Measurements from ENCODE around the gene PLEKHA4. TPM values are rescaled to one million over a fixed set of nuclear protein-coding genes. Genes with fewer than 3 reads are reported as not detected.

The PLEKHA4 gene
- total and polyA plus RNA-seq, 2 of the 13 experiments (the other 11 are each of a cell fraction or from before 2014, with no cell fraction given): 4.8 to 6.0 TPM

DNA sequence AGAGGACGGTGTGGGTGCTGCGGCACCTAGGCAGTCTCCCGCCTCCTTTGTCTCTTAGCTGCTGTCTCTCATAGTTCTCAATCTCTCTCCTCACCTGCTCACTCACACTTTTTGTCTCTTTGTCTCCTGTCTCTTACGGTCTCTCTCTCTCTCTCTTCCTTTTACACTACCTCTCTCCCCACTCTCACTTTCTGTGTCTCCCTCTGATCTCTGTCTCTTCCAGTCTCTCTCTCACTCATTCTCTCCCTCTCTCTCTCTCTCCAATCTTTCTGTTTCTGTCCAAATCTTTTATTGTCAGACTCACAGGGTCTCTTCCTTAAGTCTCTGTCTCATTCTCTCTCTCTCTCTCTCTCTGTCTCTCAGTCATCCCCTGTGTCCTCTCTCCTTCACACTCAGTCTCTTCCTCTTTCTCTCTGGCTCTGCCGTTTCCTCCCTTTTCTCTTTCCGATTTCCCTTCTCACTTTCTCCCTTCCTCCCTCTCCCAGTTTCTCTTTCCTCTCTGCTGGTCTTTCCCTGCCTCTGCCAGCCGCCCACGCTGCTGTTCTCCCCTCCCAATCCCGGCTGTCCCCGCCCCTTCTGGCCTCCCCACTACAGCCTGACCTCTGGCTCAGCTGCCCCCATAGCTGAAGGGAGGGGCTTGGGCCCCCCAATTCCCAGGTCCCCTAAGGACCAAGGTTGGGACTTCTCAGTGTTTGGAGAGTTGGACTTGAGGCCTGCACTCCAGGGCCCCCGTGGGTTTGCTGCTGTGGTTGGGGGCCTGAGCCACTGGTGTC lies at the start of gene PLEKHA4 (continued):
- no peak for TF ChIP-seq ZNF564 (CRISPR knock-in tag; IDR thresholded peaks at IDR 0.05)
- TF ChIP-seq SKI (IDR thresholded peaks at IDR 0.05; ENCODE audit: partially characterized antibody): no peak
- TF ChIP-seq POLR2A (IDR thresholded peaks at IDR 0.05; ENCODE audit: insufficient read depth in 1 of 2, low read depth in 2 of 2, low read length in 2 of 2): 0 out of 4 replicates have a peak, but pooled peaks of 1 of the 2 experiments have one; percentile 26
- no peak for TF ChIP-seq MED13 (CRISPR knock-in tag; IDR thresholded peaks at IDR 0.05)
- TF ChIP-seq ZZZ3 (CRISPR knock-in tag; IDR thresholded peaks at IDR 0.05; ENCODE audit: borderline replicate concordance): no peak
- TF ChIP-seq, protein P1, sequence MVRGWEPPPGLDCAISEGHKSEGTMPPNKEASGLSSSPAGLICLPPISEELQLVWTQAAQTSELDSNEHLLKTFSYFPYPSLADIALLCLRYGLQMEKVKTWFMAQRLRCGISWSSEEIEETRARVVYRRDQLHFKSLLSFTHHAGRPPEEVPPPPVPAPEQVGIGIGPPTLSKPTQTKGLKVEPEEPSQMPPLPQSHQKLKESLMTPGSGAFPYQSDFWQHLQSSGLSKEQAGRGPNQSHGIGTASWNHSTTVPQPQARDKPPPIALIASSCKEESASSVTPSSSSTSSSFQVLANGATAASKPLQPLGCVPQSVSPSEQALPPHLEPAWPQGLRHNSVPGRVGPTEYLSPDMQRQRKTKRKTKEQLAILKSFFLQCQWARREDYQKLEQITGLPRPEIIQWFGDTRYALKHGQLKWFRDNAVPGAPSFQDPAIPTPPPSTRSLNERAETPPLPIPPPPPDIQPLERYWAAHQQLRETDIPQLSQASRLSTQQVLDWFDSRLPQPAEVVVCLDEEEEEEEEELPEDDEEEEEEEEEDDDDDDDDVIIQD (CRISPR knock-in tag; IDR thresholded peaks at IDR 0.05; ENCODE audit: low read depth): no peak
- TF ChIP-seq MAF1 (CRISPR knock-in tag; IDR thresholded peaks at IDR 0.05; ENCODE audit: borderline replicate concordance): no peak
- no peak for TF ChIP-seq HNRNPUL1 (IDR thresholded peaks at IDR 0.05; ENCODE audit: low read depth, low read length)
- no peak for TF ChIP-seq PRPF4 (IDR thresholded peaks at IDR 0.05; ENCODE audit: low read depth, low read length, poor library complexity, severe bottlenecking)
- TF ChIP-seq, protein P2, sequence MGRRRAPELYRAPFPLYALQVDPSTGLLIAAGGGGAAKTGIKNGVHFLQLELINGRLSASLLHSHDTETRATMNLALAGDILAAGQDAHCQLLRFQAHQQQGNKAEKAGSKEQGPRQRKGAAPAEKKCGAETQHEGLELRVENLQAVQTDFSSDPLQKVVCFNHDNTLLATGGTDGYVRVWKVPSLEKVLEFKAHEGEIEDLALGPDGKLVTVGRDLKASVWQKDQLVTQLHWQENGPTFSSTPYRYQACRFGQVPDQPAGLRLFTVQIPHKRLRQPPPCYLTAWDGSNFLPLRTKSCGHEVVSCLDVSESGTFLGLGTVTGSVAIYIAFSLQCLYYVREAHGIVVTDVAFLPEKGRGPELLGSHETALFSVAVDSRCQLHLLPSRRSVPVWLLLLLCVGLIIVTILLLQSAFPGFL (CRISPR knock-in tag; IDR thresholded peaks at IDR 0.05): no peak
- TF ChIP-seq, protein P3, sequence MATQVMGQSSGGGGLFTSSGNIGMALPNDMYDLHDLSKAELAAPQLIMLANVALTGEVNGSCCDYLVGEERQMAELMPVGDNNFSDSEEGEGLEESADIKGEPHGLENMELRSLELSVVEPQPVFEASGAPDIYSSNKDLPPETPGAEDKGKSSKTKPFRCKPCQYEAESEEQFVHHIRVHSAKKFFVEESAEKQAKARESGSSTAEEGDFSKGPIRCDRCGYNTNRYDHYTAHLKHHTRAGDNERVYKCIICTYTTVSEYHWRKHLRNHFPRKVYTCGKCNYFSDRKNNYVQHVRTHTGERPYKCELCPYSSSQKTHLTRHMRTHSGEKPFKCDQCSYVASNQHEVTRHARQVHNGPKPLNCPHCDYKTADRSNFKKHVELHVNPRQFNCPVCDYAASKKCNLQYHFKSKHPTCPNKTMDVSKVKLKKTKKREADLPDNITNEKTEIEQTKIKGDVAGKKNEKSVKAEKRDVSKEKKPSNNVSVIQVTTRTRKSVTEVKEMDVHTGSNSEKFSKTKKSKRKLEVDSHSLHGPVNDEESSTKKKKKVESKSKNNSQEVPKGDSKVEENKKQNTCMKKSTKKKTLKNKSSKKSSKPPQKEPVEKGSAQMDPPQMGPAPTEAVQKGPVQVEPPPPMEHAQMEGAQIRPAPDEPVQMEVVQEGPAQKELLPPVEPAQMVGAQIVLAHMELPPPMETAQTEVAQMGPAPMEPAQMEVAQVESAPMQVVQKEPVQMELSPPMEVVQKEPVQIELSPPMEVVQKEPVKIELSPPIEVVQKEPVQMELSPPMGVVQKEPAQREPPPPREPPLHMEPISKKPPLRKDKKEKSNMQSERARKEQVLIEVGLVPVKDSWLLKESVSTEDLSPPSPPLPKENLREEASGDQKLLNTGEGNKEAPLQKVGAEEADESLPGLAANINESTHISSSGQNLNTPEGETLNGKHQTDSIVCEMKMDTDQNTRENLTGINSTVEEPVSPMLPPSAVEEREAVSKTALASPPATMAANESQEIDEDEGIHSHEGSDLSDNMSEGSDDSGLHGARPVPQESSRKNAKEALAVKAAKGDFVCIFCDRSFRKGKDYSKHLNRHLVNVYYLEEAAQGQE (IDR thresholded peaks at IDR 0.05; ENCODE audit: borderline replicate concordance in 1 of 2, low read depth in 1 of 2, low read length in 2 of 2): no peak
- no peak for TF ChIP-seq SSRP1 (CRISPR knock-in tag; IDR thresholded peaks at IDR 0.05)
- TF ChIP-seq, protein P4, sequence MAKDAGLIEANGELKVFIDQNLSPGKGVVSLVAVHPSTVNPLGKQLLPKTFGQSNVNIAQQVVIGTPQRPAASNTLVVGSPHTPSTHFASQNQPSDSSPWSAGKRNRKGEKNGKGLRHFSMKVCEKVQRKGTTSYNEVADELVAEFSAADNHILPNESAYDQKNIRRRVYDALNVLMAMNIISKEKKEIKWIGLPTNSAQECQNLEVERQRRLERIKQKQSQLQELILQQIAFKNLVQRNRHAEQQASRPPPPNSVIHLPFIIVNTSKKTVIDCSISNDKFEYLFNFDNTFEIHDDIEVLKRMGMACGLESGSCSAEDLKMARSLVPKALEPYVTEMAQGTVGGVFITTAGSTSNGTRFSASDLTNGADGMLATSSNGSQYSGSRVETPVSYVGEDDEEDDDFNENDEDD (CRISPR knock-in tag; IDR thresholded peaks at IDR 0.05; ENCODE audit: borderline replicate concordance): no peak
- TF ChIP-seq KLF12 (CRISPR knock-in tag; IDR thresholded peaks at IDR 0.05; ENCODE audit: borderline replicate concordance): no peak
- no peak for TF ChIP-seq KLF6 (CRISPR knock-in tag; IDR thresholded peaks at IDR 0.05)
- TF ChIP-seq CCDC6 (CRISPR knock-in tag; IDR thresholded peaks at IDR 0.05): 0 out of 2 replicates have a peak, but pooled peaks have one; percentile 24
- 0 out of 2 replicates have a peak, but pooled peaks have one; percentile 18 for TF ChIP-seq ZMYM4 (CRISPR knock-in tag; IDR thresholded peaks at IDR 0.05)
- TF ChIP-seq NAIF1 (CRISPR knock-in tag; IDR thresholded peaks at IDR 0.05; ENCODE audit: borderline replicate concordance): no peak
- no peak; the same call in 1 of the 2 replicates for TF ChIP-seq FOXK2 (IDR thresholded peaks at IDR 0.05)
- TF ChIP-seq ZNF383 (CRISPR knock-in tag; IDR thresholded peaks at IDR 0.05; ENCODE audit: borderline replicate concordance): no peak
- peak; percentile 46 for TF ChIP-seq POLR2AphosphoS5 (IDR thresholded peaks at IDR 0.05; ENCODE audit: low read depth, low read length)
- no peak for TF ChIP-seq ZNF557 (CRISPR knock-in tag; IDR thresholded peaks at IDR 0.05)
- TF ChIP-seq TAF15 (IDR thresholded peaks at IDR 0.05; ENCODE audit: low read depth, low read length, poor library complexity, severe bottlenecking): no peak
